ENCODE measurements around the gene DYNC1I1.

GRCh38 chr7:95874129-95874528 lies 101.8 kb downstream of the DYNC1I1 start:
- TF ChIP-seq, protein P1, sequence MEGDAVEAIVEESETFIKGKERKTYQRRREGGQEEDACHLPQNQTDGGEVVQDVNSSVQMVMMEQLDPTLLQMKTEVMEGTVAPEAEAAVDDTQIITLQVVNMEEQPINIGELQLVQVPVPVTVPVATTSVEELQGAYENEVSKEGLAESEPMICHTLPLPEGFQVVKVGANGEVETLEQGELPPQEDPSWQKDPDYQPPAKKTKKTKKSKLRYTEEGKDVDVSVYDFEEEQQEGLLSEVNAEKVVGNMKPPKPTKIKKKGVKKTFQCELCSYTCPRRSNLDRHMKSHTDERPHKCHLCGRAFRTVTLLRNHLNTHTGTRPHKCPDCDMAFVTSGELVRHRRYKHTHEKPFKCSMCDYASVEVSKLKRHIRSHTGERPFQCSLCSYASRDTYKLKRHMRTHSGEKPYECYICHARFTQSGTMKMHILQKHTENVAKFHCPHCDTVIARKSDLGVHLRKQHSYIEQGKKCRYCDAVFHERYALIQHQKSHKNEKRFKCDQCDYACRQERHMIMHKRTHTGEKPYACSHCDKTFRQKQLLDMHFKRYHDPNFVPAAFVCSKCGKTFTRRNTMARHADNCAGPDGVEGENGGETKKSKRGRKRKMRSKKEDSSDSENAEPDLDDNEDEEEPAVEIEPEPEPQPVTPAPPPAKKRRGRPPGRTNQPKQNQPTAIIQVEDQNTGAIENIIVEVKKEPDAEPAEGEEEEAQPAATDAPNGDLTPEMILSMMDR (IDR thresholded peaks at IDR 0.05) = no peak
- no peak for TF ChIP-seq MEF2A (IDR thresholded peaks at IDR 0.05; ENCODE audit: borderline replicate concordance, low read depth)
- TF ChIP-seq MXI1 (IDR thresholded peaks at IDR 0.05; ENCODE audit: low read depth, low read length) = no peak
- TF ChIP-seq NRF1 (IDR thresholded peaks at IDR 0.05; ENCODE audit: low read depth, low read length) = no peak
